GM19099 (cell line): ENCODE data around the gene AMIGO1.

Source experiments
- POLR2A ChIP-seq: IDR thresholded peaks from 3 replicates; pipeline ENCODE4 v1.6.1; 2011; ENCODE audit warnings: low read depth; ENCODE audit not compliant: insufficient read length; ENCODE audit errors: extremely low read depth

Gene AMIGO1

GRCh38 chr1:109522026-109522425 lies 12.5 kb upstream of the AMIGO1 start:
- TF ChIP-seq POLR2A: no peak

- TF ChIP-seq POLR2A: no peak
Observed at GRCh38 chr1:109521002-109521951, 11.8 kb upstream of the AMIGO1 start.

- TF ChIP-seq POLR2A: no peak
Observed at GRCh38 chr1:109517337-109517736, 7.8 kb upstream of the AMIGO1 start.

GRCh38 chr1:109516872-109517271 lies 7.3 kb upstream of the AMIGO1 start:
- TF ChIP-seq POLR2A: no peak

GRCh38 chr1:109514846-109515245 lies 5.3 kb upstream of the AMIGO1 start:
- TF ChIP-seq POLR2A: no peak

- no peak for TF ChIP-seq POLR2A
Observed at GRCh38 chr1:109513110-109513710, 3.7 kb upstream of the AMIGO1 start.

GRCh38 chr1:109508873-109509175 lies 703 bp downstream of the AMIGO1 start:
- TF ChIP-seq POLR2A: no peak

- no peak for TF ChIP-seq POLR2A
Observed at GRCh38 chr1:109508001-109508872, 1.3 kb downstream of the AMIGO1 start.

- no peak for TF ChIP-seq POLR2A
Observed at GRCh38 chr1:109504974-109505373, 4.6 kb downstream of the AMIGO1 start.

- TF ChIP-seq POLR2A: no peak
Observed at GRCh38 chr1:109503935-109504334, 5.6 kb downstream of the AMIGO1 start.

- TF ChIP-seq POLR2A: no peak
Observed at GRCh38 chr1:109502364-109502851, 7.1 kb downstream of the AMIGO1 start.

- TF ChIP-seq POLR2A: no peak
Observed at GRCh38 chr1:109501644-109502363, 7.7 kb downstream of the AMIGO1 start.

GRCh38 chr1:109500941-109501381 lies 8.6 kb downstream of the AMIGO1 start:
- TF ChIP-seq POLR2A: no peak
